ENCODE results near the gene ENO3. TPM values are rescaled to one million over a fixed set of nuclear protein-coding genes. Genes with fewer than 3 reads are reported as not detected.

Gene ENO3
- total and polyA plus RNA-seq, 10 of the 15 experiments (the other 5 are each of a cell fraction or from before 2014, with no cell fraction given): 6.8 to 28.4 (median 17.0) TPM

DNA sequence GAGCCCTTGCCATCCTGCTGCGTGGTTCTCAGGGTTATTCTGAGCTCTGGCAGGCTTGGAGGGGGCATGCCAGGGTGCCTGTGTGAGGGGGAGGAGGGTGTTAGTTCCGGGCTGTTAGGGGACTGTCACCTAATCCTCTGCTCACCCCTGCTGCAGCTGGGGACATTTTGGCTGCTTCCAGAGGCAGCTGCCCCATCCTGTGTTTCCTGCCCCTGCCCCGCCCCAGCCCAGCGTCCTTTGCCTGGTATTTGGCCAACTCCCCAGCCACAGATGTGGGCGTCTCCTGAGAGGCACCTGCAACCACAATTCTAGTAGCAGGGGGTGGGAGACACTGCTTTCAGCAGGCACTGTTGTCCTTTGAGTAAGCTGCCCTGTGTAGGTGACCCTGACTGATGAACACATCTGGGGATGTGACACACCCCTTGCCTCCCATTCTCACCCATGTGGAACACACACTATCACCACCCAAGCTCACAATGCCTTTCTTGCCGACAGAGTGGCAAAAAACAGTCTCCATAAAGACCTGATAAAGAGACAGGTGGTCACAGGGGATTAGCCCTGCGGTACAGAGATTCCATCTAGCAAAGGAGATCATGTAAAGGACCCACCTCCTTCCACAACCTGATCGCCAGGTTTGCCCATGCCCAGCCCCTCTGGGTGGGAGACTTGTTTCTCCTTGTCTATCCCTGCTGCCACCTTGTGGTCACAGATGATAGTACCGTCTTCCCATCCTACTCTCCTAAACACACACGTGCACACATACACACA, 47.7 kb upstream of the ENO3 start, which contains the start of gene CHRNE:
Gene CHRNE (minus strand): TSS at position 48 of the 768 bp plus-strand sequence. CDS start 35 bp downstream, at position 13.
- Histone ChIP-seq H3K4me1 (ENCODE audit: control insufficient read depth, insufficient read depth, low read length) (peaks cover 20% of the 10 kb centered on the region), H3K9ac (ENCODE audit: control insufficient read depth, insufficient read depth, low read length) (no peak within 1 kb of the TSS), H3K4me3 (no peak within 1 kb of the TSS), H4K20me1 (ENCODE audit: control insufficient read depth, insufficient read depth) (no peaks in the 10 kb centered on the region), H2AFZ (ENCODE audit: control insufficient read depth, low read depth, low read length) (no peak within 1 kb of the TSS; the same call in 1 of the 2 replicates), H3K27ac (ENCODE audit: control insufficient read depth, insufficient read depth) (no peak within 1 kb of the TSS), H3K79me2 (ENCODE audit: control insufficient read depth, insufficient read depth, low read length) (no peaks in the 10 kb centered on the region), H3K4me2 (ENCODE audit: control insufficient read depth, insufficient read depth) (peak within 1 kb of the TSS; percentile 36; the same call in 1 of the 2 replicates), H3K36me3 (ENCODE audit: control insufficient read depth in 2 of 2, insufficient read depth in 2 of 2, low read length in 1 of 2) (no peaks in the 10 kb centered on the region), H3K27me3 (replicated peaks in 1 of 2; ENCODE audit: control insufficient read depth in 2 of 2, insufficient read depth in 2 of 2, low read length in 1 of 2) (no peaks in the 10 kb centered on the region; a peak in 2 of 4 replicates), H3K9me3 (replicated peaks; ENCODE audit: control insufficient read depth, insufficient read depth, low read length) (no peaks in the 10 kb centered on the region; the same call in 2 of the 3 replicates)
- DNase-seq (ENCODE audit: low read depth, low spot score): peak; percentile 37
- WGBS (ENCODE audit: insufficient coverage, insufficient replicate concordance, low lambda C conversion rate, missing lambda C conversion rate): 0% methylated on average over 10 of the region's 10 CpGs
- SMC1A ChIA-PET (ENCODE audit: uncharacterized antibody, unreplicated experiment): interaction anchor here (0.6 to 1.6 kb wide), 10 partner anchors 13 to 336 kb away, joined by 3 to 4 read pairs (median 4); partner anchors contain the start of genes ARRB2, RNF167 and SLC25A11
- no TSS peak for BruUV-seq (replicated peaks)
- peak; percentile 91 for FAIRE-seq
- POLR2A ChIA-PET: interaction anchor here (1.4 kb wide), 1 partner anchor 35 kb away, joined by 3 read pairs; no protein-coding TSS in a partner anchor
- RAD21 ChIA-PET (ENCODE audit: unreplicated experiment): interaction anchor here (0.9 to 1.3 kb wide), 3 partner anchors 37 to 194 kb away, joined by 3 to 4 read pairs (median 3); partner anchors contain the start of genes PFN1, RNF167 and SLC25A11
- peak; percentile 80 for ATAC-seq
- in situ Hi-C loops (cut with MboI): no loop called here
- intact Hi-C loops (cut with micrococcal nuclease; ENCODE audit: unreplicated experiment): loop anchor here (5.0 kb wide), 1 partner anchor 171 kb away; the partner anchor contains the start of gene MED11
- CTCF ChIA-PET: interaction anchor here (0.6 to 3.0 kb wide), 24 partner anchors 10 to 467 kb away, joined by 3 to 11 read pairs (median 4); partner anchors contain the start of genes ARRB2 and SPAG7
- TF ChIP-seq CREB1 (IDR thresholded peaks at IDR 0.05; ENCODE audit: low read depth) (no peak), LARP7 (IDR thresholded peaks at IDR 0.05) (no peak), BHLHE40 (IDR thresholded peaks at IDR 0.05; ENCODE audit: borderline replicate concordance in 1 of 2, low read depth in 2 of 2, low read length in 1 of 2) (peak; percentile 54 to 67; a peak in 2 of 4 replicates), RELA (IDR thresholded peaks at IDR 0.05; ENCODE audit: borderline replicate concordance, partially characterized antibody) (no peak), IKZF1 (conservative IDR thresholded peaks at IDR 0.05) (0 out of 2 replicates have a peak, but pooled peaks have one; percentile 32), TARDBP (IDR thresholded peaks at IDR 0.05; ENCODE audit: borderline replicate concordance) (no peak), SMC3 (IDR thresholded peaks at IDR 0.05; ENCODE audit: borderline replicate concordance, low read length) (peak; percentile 46; the same call in 1 of the 2 replicates), CHD4 (IDR thresholded peaks at IDR 0.05) (no peak), PML (IDR thresholded peaks at IDR 0.05; ENCODE audit: low read length) (no peak), GATAD2B (conservative IDR thresholded peaks at IDR 0.05; ENCODE audit: low read depth) (peak; percentile 45; the same call in 1 of the 2 replicates), IKZF2 (IDR thresholded peaks at IDR 0.05) (0 out of 4 replicates have a peak, but pooled peaks of 1 of the 2 experiments have one; percentile 14)
- TF ChIP-seq, protein P1, sequence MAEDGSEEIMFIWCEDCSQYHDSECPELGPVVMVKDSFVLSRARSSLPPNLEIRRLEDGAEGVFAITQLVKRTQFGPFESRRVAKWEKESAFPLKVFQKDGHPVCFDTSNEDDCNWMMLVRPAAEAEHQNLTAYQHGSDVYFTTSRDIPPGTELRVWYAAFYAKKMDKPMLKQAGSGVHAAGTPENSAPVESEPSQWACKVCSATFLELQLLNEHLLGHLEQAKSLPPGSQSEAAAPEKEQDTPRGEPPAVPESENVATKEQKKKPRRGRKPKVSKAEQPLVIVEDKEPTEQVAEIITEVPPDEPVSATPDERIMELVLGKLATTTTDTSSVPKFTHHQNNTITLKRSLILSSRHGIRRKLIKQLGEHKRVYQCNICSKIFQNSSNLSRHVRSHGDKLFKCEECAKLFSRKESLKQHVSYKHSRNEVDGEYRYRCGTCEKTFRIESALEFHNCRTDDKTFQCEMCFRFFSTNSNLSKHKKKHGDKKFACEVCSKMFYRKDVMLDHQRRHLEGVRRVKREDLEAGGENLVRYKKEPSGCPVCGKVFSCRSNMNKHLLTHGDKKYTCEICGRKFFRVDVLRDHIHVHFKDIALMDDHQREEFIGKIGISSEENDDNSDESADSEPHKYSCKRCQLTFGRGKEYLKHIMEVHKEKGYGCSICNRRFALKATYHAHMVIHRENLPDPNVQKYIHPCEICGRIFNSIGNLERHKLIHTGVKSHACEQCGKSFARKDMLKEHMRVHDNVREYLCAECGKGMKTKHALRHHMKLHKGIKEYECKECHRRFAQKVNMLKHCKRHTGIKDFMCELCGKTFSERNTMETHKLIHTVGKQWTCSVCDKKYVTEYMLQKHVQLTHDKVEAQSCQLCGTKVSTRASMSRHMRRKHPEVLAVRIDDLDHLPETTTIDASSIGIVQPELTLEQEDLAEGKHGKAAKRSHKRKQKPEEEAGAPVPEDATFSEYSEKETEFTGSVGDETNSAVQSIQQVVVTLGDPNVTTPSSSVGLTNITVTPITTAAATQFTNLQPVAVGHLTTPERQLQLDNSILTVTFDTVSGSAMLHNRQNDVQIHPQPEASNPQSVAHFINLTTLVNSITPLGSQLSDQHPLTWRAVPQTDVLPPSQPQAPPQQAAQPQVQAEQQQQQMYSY (CRISPR knock-in tag; IDR thresholded peaks at IDR 0.05): no peak
- TF ChIP-seq, protein P2, sequence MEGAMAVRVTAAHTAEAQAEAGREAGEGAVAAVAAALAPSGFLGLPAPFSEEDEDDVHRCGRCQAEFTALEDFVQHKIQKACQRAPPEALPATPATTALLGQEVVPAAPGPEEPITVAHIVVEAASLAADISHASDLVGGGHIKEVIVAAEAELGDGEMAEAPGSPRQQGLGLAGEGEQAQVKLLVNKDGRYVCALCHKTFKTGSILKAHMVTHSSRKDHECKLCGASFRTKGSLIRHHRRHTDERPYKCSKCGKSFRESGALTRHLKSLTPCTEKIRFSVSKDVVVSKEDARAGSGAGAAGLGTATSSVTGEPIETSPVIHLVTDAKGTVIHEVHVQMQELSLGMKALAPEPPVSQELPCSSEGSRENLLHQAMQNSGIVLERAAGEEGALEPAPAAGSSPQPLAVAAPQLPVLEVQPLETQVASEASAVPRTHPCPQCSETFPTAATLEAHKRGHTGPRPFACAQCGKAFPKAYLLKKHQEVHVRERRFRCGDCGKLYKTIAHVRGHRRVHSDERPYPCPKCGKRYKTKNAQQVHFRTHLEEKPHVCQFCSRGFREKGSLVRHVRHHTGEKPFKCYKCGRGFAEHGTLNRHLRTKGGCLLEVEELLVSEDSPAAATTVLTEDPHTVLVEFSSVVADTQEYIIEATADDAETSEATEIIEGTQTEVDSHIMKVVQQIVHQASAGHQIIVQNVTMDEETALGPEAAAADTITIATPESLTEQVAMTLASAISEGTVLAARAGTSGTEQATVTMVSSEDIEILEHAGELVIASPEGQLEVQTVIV (IDR thresholded peaks at IDR 0.05; ENCODE audit: borderline replicate concordance, partially characterized antibody): no peak
- TF ChIP-seq, protein P3, sequence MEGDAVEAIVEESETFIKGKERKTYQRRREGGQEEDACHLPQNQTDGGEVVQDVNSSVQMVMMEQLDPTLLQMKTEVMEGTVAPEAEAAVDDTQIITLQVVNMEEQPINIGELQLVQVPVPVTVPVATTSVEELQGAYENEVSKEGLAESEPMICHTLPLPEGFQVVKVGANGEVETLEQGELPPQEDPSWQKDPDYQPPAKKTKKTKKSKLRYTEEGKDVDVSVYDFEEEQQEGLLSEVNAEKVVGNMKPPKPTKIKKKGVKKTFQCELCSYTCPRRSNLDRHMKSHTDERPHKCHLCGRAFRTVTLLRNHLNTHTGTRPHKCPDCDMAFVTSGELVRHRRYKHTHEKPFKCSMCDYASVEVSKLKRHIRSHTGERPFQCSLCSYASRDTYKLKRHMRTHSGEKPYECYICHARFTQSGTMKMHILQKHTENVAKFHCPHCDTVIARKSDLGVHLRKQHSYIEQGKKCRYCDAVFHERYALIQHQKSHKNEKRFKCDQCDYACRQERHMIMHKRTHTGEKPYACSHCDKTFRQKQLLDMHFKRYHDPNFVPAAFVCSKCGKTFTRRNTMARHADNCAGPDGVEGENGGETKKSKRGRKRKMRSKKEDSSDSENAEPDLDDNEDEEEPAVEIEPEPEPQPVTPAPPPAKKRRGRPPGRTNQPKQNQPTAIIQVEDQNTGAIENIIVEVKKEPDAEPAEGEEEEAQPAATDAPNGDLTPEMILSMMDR (IDR thresholded peaks at IDR 0.05 in 2 of 3, conservative IDR thresholded peaks at IDR 0.05 in 1 of 3; ENCODE audit: control insufficient read depth in 2 of 3, extremely low read depth in 1 of 3, insufficient read depth in 1 of 3, low read depth in 3 of 3, low read length in 3 of 3): peak; percentile 73 to 81 (median 77)
